ENCODE data around the gene ADAM12. TPM values are rescaled to one million over a fixed set of nuclear protein-coding genes. Genes with fewer than 3 reads are reported as not detected.

The ADAM12 gene
- total RNA-seq, 1 experiment from 2014 or later = 16.8 TPM

GRCh38 chr10:126417220-126417825, 29.0 kb upstream of the ADAM12 start:
- Histone ChIP-seq H3K9me3 (ENCODE audit: insufficient read depth, low read depth) (no peaks in the 10 kb centered on the region; the same call in 1 of the 2 replicates), H2AFZ (no peak overlapping the region), H3K4me3 (no peak overlapping the region), H3K36me3 (ENCODE audit: low read depth) (no peaks in the 10 kb centered on the region), H3K79me2 (ENCODE audit: low read depth) (no peaks in the 10 kb centered on the region), H4K20me1 (ENCODE audit: insufficient read depth) (no peaks in the 10 kb centered on the region), H3K27ac (no peak overlapping the region), H3K4me1 (replicated peaks; ENCODE audit: insufficient read depth) (peaks cover 5% of the 10 kb centered on the region; the same call in 1 of the 2 replicates), H3K9me2 (ENCODE audit: insufficient read depth) (no peaks in the 10 kb centered on the region), H3F3A (ENCODE audit: insufficient read depth, low read depth) (no peaks in the 10 kb centered on the region), H3K27me3 (ENCODE audit: insufficient read depth, low read depth) (no peaks in the 10 kb centered on the region), H3K4me2 (no peak overlapping the region)
- intact Hi-C loops (cut with micrococcal nuclease; ENCODE audit: unreplicated experiment) = no loop called here
- ChIA-PET POLR2A (ENCODE audit: unreplicated experiment) (no interaction called here), CTCF (no interaction called here)
- no peak for TF ChIP-seq EZH2 (IDR thresholded peaks at IDR 0.05; ENCODE audit: low read depth)
- TF ChIP-seq, protein P1, sequence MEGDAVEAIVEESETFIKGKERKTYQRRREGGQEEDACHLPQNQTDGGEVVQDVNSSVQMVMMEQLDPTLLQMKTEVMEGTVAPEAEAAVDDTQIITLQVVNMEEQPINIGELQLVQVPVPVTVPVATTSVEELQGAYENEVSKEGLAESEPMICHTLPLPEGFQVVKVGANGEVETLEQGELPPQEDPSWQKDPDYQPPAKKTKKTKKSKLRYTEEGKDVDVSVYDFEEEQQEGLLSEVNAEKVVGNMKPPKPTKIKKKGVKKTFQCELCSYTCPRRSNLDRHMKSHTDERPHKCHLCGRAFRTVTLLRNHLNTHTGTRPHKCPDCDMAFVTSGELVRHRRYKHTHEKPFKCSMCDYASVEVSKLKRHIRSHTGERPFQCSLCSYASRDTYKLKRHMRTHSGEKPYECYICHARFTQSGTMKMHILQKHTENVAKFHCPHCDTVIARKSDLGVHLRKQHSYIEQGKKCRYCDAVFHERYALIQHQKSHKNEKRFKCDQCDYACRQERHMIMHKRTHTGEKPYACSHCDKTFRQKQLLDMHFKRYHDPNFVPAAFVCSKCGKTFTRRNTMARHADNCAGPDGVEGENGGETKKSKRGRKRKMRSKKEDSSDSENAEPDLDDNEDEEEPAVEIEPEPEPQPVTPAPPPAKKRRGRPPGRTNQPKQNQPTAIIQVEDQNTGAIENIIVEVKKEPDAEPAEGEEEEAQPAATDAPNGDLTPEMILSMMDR (conservative IDR thresholded peaks at IDR 0.05) = no peak
- no TSS peak for BruUV-seq (replicated peaks)
- no peak for DNase-seq

DNA sequence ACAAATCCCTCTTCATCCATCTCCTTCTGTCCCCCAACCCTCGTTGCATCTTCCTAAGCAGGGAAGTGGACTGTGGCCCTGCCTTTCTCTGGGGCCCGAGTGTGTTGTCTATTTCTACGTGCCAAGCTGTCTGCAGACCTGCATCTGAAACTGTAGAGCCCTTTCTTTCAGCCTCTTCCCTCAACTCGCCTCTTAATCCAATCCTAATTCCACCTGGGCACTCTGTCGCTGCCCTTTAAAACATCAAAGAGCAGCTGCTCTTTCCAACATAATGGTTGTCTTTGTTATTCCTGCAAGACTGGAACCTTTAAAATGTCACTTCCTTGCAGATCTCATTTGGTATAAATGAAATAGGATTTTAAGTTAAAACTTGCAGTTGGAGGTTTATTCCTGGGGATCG, 21.5 kb upstream of the ADAM12 start:
- TF ChIP-seq EZH2 (IDR thresholded peaks at IDR 0.05; ENCODE audit: low read depth) = no peak
- TF ChIP-seq, protein P1 (conservative IDR thresholded peaks at IDR 0.05) = no peak
- Histone ChIP-seq H2AFZ (no peak overlapping the region), H3K79me2 (ENCODE audit: low read depth) (no peaks in the 10 kb centered on the region), H3K4me3 (no peak overlapping the region), H3F3A (ENCODE audit: insufficient read depth, low read depth) (no peaks in the 10 kb centered on the region), H3K27ac (no peak overlapping the region), H3K4me1 (replicated peaks; ENCODE audit: insufficient read depth) (no peaks in the 10 kb centered on the region), H3K4me2 (no peak overlapping the region), H4K20me1 (ENCODE audit: insufficient read depth) (no peaks in the 10 kb centered on the region), H3K36me3 (ENCODE audit: low read depth) (no peaks in the 10 kb centered on the region), H3K27me3 (ENCODE audit: insufficient read depth, low read depth) (no peaks in the 10 kb centered on the region), H3K9me3 (ENCODE audit: insufficient read depth, low read depth) (no peaks in the 10 kb centered on the region), H3K9me2 (ENCODE audit: insufficient read depth) (no peaks in the 10 kb centered on the region)
- CTCF ChIA-PET = no interaction called here
- no peak for DNase-seq
- no TSS peak for BruUV-seq (replicated peaks)
- POLR2A ChIA-PET (ENCODE audit: unreplicated experiment) = no interaction called here
- intact Hi-C loops (cut with micrococcal nuclease; ENCODE audit: unreplicated experiment) = no loop called here

DNA sequence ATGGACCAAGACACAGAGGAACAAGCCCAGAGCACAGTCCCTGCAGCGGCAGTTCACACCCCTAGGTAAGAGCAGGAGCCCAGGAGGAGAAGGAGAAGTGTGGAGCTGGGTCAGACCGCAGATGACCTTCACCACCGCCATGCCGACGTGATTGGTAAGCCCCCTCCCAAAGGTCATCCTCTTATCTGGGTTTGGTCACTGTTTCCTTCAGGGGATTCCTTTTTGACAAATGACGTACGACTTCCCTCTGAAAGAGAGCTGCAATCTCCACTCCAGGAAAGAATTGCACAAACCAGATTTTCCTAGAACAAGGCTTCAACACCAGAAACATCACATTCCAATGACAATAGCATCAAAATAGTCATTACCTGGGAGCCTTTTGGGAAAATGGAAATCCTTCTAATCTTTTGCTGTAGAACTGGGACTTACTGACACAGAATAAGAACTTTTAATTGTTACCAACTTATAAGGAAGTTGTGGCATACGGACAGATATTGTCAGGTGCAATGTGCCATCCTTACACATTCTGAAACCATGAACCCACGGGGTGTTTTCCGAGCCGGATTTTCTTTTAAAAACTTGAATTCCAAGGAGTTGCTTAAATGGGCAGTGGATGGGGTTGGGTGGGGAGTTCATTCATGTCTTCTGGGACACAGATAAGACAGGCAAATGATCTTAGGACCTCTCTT, 20.8 kb upstream of the ADAM12 start:
- Histone ChIP-seq H2AFZ (no peak overlapping the region), H3K79me2 (ENCODE audit: low read depth) (no peaks in the 10 kb centered on the region), H3K4me2 (no peak overlapping the region), H3K4me1 (replicated peaks; ENCODE audit: insufficient read depth) (no peaks in the 10 kb centered on the region), H3K27ac (no peak overlapping the region), H3K36me3 (ENCODE audit: low read depth) (no peaks in the 10 kb centered on the region), H3F3A (ENCODE audit: insufficient read depth, low read depth) (no peaks in the 10 kb centered on the region), H3K9me3 (ENCODE audit: insufficient read depth, low read depth) (no peaks in the 10 kb centered on the region), H3K9me2 (ENCODE audit: insufficient read depth) (no peaks in the 10 kb centered on the region), H4K20me1 (ENCODE audit: insufficient read depth) (no peaks in the 10 kb centered on the region), H3K4me3 (no peak overlapping the region), H3K27me3 (ENCODE audit: insufficient read depth, low read depth) (no peaks in the 10 kb centered on the region)
- BruUV-seq (replicated peaks) = no TSS peak
- TF ChIP-seq, protein P1 (conservative IDR thresholded peaks at IDR 0.05) = no peak
- TF ChIP-seq EZH2 (IDR thresholded peaks at IDR 0.05; ENCODE audit: low read depth) = no peak
- ChIA-PET POLR2A (ENCODE audit: unreplicated experiment) (no interaction called here), CTCF (no interaction called here)
- DNase-seq = no peak
- intact Hi-C loops (cut with micrococcal nuclease; ENCODE audit: unreplicated experiment) = no loop called here
